ENCODE results near the gene ATP1B4. TPM values are rescaled to one million over a fixed set of nuclear protein-coding genes. Genes with fewer than 3 reads are reported as not detected.

Gene ATP1B4
- 10 to 100 TPM in 1 of 4 donors, 1 to 10 TPM in 3; 2.3 to 20.4 (median 4.7) TPM for total RNA-seq

DNA sequence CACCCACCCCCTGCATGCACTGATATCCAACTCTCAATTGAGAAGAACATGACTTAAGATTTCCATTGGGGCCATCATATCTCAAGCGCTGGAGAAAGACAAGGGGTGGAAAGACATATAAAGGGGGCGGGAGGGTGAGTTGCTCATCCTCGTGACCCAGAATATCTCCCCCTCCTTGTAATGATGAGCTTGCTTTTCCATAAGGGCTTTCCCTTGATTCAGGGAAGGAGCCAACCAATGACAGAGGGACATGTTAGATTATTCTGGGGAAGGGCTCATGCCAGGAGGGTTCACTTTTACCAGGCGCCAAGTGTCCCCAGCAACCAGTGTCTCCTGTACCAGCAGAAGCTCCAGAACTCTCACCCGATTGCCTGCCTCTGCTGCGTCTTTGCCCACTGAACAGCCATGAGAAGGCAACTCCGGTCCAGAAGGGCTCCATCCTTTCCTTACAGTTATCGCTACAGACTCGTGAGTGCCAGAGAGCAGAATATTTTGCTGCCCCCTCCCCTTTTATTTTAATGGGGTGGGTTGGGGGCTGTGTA is at the start of gene ATP1B4:
ATP1B4 (plus strand) TSS at position 326 of the 542 bp plus-strand sequence; CDS start at position 406, 80 bp downstream.
- Histone ChIP-seq H3K27me3 (no peaks in the 10 kb centered on the region), H3K27ac (peak within 1 kb of the TSS; percentile 81 to 90 (median 88)), H3K9me3 (no peaks in the 10 kb centered on the region), H3K4me3 (peak within 1 kb of the TSS; percentile 31 to 55 (median 44)), H3K36me3 (no peaks in the 10 kb centered on the region), H3K4me1 (peaks cover 18 to 20% of the 10 kb centered on the region in 2 donors)
- in situ Hi-C loops (cut with MboI; ENCODE audit: low sequenced_read_pairs in 4 of 4): loop anchor here in 2 of 4 donors (10.0 to 25.0 kb wide), 2 partner anchors 93 to 100 kb away; partner anchors contain the start of gene LAMP2 (in 1 of the 2)
- DNase-seq (peak in 1 of 2 donors; percentile 43), ATAC-seq (peak in 1 of 2 donors; percentile 27)
- peak; percentile 39 to 64 for TF ChIP-seq POLR2A (IDR thresholded peaks at IDR 0.05)
- no peak for TF ChIP-seq CTCF (IDR thresholded peaks at IDR 0.05 in 4 of 5, conservative IDR thresholded peaks at IDR 0.05 in 1 of 5)
- intact Hi-C loops (cut with DNase I; ENCODE audit: low total_unique reads): no loop called here

DNA sequence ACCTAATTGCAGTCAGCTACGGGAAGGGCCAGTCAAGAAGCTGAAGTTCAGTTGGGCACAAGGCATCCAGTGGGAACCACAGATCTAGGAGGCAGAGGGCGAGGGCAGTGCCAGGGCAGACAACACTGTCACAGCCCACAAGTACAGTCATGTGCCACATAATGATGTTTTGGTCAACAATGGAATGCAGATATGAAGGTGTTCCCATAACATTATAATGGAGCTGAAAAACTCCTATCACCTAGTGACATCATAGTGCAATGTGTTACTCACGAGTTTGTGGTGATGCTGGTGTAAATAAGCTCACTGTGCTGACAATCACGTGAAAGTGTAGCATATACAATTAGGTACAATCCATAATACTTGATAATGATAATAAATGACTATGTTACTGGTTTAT is 46.1 kb upstream of the ATP1B4 start:
- intact Hi-C loops (cut with DNase I; ENCODE audit: low total_unique reads): no loop called here
- H3K27me3 ChIP-seq: peaks cover 0 to 4% (median 0%) of the 10 kb centered on the region in 3 donors

GRCh38 chrX:120316587-120317283 is 45.2 kb upstream of the ATP1B4 start:
- Histone ChIP-seq H3K9me3 (no peaks in the 10 kb centered on the region), H3K4me3 (no peak overlapping the region), H3K27me3 (no peaks in the 10 kb centered on the region), H3K27ac (no peak overlapping the region), H3K36me3 (no peaks in the 10 kb centered on the region), H3K4me1 (no peaks in the 10 kb centered on the region)
- in situ Hi-C loops (cut with MboI; ENCODE audit: low sequenced_read_pairs in 4 of 4): no loop called here
- DNase-seq (no peak), ATAC-seq (no peak)
- no peak for TF ChIP-seq POLR2A (IDR thresholded peaks at IDR 0.05)
- TF ChIP-seq CTCF (IDR thresholded peaks at IDR 0.05 in 4 of 5, conservative IDR thresholded peaks at IDR 0.05 in 1 of 5): no peak
- intact Hi-C loops (cut with DNase I; ENCODE audit: low total_unique reads): no loop called here

More for the DNA sequence above, 46.1 kb upstream of the ATP1B4 start:
- no peak for TF ChIP-seq CTCF (IDR thresholded peaks at IDR 0.05 in 4 of 5, conservative IDR thresholded peaks at IDR 0.05 in 1 of 5)
- no peak overlapping the region for H3K4me3 ChIP-seq
- no peak for DNase-seq
- in situ Hi-C loops (cut with MboI; ENCODE audit: low sequenced_read_pairs in 4 of 4): no loop called here
- no peak overlapping the region for H3K27ac ChIP-seq
- no peak for ATAC-seq
- peaks cover 0 to 5% of the 10 kb centered on the region in 2 donors for H3K4me1 ChIP-seq
- H3K36me3 ChIP-seq: no peaks in the 10 kb centered on the region
- H3K9me3 ChIP-seq: no peaks in the 10 kb centered on the region

DNA sequence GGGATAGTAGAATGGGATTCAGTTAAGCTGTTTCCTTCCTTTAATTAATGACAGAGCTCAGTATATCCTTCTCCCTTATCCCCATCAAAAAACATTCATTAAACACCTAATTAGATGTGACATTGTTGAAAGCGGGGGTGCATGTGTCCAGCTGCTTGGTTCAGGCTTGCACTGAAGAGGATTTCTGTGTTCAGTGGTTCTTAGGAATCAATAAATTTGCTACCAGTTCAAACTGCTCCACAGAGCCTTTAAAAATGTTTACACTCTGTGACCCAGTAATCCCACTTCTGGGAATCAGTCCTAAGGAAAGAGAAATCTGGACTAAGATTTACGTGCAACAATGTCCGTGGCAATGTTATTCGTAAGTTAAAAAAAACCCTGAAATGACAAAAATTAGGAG is 43.5 kb upstream of the ATP1B4 start:
- no peaks in the 10 kb centered on the region for H3K4me1 ChIP-seq
- no peak overlapping the region for H3K27ac ChIP-seq
- TF ChIP-seq CTCF (IDR thresholded peaks at IDR 0.05 in 4 of 5, conservative IDR thresholded peaks at IDR 0.05 in 1 of 5) (no peak), POLR2A (IDR thresholded peaks at IDR 0.05) (no peak)
- H3K27me3 ChIP-seq: no peaks in the 10 kb centered on the region
- intact Hi-C loops (cut with DNase I; ENCODE audit: low total_unique reads): no loop called here
- ATAC-seq: no peak
- no peaks in the 10 kb centered on the region for H3K9me3 ChIP-seq
- DNase-seq: no peak
- H3K36me3 ChIP-seq: no peaks in the 10 kb centered on the region
- no peak overlapping the region for H3K4me3 ChIP-seq
- in situ Hi-C loops (cut with MboI; ENCODE audit: low sequenced_read_pairs in 4 of 4): no loop called here

All from gastrocnemius medialis (tissue), 4 donors.